Aortic smooth muscle cell (primary cell): ENCODE measurements around the gene LY6G6F. TPM values are rescaled to one million over a fixed set of nuclear protein-coding genes. Genes with fewer than 3 reads are reported as not detected.

ENCODE experiments used
- total RNA-seq: library from RNA; depleted of rRNA; stranded (reverse); fragments of >200 nt; gene quantifications from 2 replicates; pipeline ENCODE4 v1.2.3, GENCODE V29; 2014

Gene LY6G6F, protein sequence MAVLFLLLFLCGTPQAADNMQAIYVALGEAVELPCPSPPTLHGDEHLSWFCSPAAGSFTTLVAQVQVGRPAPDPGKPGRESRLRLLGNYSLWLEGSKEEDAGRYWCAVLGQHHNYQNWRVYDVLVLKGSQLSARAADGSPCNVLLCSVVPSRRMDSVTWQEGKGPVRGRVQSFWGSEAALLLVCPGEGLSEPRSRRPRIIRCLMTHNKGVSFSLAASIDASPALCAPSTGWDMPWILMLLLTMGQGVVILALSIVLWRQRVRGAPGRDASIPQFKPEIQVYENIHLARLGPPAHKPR
- not detected in 2 replicates for total RNA-seq

DNA sequence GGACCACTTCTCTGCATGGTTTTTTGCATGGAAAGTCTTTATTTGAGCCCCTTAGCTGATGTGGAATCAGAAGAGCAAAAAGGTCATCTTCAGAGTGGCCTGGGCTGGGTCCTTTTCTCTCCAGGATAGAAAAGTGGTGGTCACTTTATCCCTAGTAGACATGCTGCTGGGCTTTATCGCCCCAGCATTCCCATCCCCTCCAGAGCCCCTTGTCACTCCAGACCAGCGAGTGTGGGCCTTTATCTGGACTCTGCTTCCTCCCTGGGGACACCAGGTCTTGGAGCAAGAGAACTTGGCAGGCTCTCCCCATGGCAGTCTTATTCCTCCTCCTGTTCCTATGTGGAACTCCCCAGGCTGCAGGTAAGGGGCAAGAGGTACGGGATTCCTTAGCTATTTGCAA lies at the start of gene LY6G6F:
TSS of gene LY6G6F (plus strand) at position 268 of the 400 bp plus-strand sequence. CDS start at position 309, 41 bp downstream.

DNA sequence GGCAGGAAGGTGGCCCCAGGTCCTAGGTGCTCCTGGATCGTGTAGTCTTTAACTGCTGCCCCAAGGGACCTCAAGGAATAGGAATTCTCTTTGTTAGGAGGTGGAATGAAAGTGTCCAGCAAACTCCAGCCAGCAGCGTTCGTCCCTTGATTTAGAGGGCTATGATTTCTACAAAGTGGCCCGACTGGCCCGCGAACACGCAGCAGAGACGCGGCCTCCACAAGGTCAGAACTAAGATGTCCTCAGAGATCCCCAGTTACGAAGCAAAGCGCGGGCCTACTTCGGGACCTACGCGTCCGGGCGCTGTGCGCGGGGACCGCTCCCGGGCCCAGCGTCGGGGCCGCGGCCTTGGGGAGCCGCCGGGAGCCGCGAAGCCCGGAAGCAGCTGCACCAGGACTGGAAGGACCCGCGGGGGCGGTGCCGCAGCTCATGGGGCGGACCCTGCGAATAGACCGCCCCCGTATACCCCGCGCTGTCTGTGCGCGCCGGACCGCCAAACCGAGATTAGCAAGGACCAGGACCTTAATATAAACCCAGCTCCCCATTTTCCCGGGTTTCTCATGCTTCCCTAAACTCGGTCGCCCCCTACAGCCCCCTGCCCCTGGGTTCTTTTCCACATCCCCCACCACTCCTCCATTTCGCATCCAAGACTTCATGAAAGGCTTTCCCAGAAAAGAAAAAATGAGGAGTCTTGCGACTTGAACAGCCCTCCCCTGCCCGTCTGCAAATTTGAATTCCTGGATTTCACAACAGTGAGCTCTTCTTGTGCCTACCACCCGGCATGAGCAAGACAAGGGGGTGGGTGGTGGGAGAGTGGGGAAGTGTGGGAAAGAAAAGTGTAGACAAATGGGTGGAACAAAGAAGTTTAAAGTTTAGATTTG lies 46.0 kb upstream of the LY6G6F start, which contains the start of gene C6orf47:
TSS of gene C6orf47 (minus strand) at position 398 of the 881 bp plus-strand sequence. CDS start 831 bp downstream, outside the sequence.

DNA sequence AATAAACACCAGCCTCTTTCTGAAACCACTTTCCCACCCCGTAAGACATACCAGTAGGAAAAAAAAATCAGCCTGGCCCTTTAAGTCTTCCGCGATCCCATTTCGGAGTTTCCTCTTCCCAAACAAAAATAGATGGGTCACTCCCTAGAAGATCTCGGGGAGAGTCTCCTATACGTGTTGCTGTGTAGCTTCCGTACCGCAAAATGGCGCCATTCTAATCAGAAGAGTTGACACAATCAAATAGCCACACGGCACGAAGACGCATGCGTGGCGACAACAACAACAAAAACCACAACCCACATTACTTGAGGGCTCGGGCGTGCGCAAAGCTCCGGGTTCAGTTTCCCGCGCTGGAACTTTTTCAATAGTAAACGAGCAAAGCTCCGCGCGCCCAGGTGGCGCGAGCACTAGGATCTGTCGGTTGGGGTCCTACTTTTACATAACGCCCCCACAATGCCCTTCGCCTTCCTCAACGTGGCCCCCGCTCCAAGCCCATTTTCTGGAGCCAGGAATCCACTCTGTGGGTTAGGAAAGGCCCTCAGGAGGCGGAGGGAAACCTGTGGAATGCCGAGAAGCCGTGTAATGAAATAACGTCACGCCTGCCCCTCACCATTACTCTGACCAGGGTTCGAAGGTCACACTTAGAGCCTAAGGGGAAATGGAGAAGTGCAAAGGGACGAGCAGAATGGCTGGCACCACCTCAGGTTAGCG lies 41.7 kb upstream of the LY6G6F start, which contains the start of gene GPANK1:
TSS of gene GPANK1 (minus strand) at position 208 of the 711 bp plus-strand sequence. CDS start 519 bp downstream, outside the sequence.

DNA sequence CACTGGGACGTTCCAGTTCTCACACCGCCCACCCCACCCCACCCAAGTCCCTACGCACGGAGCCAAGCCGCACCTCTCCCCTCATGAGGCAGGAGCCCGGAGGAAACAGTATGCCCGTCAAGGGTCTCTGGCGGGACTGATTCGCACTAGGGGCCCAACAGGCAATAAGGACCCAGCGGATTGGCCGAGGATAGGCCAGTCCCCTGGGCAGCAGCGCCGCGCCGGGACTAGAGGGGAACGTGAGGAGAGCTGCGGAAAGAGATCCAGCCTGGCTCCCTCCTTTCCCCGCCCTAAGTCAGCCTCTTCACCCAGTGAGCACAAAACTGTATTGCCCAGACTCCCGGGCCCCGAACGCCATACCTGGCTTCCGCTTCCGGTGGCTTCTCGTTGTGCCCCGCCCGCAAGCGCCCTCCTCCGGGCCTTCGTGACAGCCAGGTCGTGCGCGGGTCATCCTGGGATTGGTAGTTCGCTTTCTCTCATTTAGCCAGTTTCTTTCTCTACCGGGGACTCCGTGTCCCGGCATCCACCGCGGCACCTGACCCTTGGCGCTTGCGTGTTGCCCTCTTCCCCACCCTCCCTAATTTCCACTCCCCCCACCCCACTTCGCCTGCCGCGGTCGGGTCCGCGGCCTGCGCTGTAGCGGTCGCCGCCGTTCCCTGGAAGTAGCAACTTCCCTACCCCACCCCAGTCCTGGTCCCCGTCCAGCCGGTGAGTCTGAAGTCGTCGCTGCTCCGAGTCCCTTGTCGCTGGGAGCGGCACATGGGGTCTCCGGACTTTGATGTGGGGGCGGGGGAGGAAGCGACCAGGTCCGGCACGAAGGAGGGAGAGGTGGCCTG lies 40.9 kb upstream of the LY6G6F start, which contains the start of gene CSNK2B:
TSS of gene CSNK2B (plus strand) at position 580 of the 836 bp plus-strand sequence. CDS start 752 bp downstream, outside the sequence.

DNA sequence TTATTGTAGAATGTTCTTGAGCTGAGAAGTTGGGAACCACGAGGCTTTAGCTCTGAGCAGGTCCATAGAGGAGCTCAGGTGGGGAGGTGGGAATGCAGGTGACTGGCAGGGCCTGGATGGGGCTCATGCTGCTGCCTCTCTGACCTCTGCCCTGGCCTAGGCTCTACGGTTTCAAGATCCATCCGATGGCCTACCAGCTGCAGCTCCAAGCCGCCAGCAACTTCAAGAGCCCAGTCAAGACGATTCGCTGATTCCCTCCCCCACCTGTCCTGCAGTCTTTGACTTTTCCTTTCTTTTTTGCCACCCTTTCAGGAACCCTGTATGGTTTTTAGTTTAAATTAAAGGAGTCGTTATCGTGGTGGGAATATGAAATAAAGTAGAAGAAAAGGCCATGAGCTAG lies 37.0 kb upstream of the LY6G6F start, which contains the start of gene LY6G5B:
TSS of gene LY6G5B (plus strand) at position 301 of the 400 bp plus-strand sequence. CDS start 975 bp downstream, outside the sequence.

DNA sequence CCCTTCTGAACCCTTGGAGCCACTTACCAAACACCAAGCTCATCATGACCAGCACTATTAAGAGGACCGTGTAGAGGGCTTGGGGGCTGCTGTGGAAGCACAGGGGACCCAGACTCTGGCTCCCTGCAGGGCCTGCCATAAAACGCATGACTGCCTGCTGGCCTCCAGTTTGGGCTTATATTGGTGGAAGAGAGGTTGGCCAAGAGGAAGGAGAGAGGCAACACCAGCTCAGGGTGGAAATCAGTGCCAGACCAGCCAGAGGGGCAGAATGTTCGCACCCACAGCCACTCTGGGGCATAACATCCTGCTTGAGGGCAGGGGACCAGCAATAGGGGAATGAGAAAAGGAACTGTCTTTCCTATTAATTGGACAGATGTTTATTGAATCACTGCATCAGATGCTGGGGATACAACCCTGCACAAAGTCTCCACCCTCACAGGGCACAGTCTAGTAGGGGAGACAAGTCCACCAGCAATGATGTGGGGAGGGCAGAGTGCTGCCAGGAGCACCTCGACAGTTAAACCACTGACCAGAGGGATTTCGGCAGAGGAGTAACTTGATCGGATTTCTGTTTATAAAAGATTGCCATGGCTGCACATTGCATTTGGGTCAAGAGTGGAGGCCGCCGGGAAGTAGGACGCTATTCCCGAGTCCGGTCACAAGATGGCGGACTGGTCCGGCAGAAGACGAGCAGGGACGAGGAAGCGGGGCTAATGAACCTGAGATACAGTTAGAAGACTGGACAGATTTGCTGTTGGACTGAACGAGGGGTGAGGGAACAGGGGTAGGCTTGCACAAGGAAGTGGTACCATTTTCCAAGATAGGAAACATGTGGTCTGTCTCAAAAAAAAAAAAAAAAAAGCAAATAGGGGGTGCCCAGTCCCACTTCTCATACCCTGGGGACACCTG lies 26.2 kb upstream of the LY6G6F start, which contains the start of gene LY6G5C:
TSS of gene LY6G5C (minus strand) at position 842 of the 909 bp plus-strand sequence. CDS start at position 148, 694 bp downstream.

DNA sequence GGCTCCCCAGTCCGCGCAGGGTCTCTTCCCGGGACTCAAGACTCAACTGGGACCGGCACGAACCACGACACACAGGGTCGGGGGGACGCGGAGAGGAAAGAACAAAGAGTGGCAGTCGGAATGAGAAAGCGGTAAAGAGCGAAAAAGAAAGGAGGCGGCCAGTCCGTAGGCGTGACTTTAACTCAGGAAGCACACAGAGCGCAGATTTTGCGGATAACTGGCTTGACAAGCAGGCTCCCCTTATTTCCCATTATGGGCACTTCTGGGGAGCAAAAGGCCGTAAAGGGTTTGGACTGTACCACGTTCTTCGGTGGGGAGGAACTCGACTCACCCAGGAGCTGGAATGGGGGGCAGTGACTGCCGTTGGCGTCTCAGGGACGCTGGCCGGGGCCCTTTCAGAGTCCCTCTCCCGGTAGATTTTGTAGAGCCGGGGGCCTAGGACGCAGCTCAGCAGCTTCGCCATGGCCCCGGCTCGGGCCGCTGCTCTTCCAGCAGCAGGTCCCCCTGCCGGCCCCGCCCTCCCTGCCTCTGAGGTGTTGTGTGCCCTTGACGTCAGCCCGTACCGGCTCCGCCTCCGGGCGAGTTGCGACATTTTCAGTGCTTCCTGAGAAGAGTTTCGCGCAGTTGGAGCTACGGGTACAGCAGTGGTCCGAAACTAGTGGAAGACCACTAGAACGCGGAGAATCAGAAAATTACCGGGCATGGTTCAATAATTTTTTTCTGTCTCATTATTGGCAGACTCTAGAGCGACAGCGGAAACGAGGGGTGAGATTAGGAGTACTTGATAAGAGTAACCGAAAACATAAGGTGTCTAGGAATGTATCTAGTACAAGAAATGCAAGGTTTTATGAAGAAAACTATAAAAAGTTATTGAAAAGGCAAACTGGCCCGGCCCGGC lies 3.6 kb upstream of the LY6G6F start, which contains the start of gene ABHD16A:
TSS of gene ABHD16A (minus strand) at position 506 of the 898 bp plus-strand sequence. CDS start at position 463, 43 bp downstream.

DNA sequence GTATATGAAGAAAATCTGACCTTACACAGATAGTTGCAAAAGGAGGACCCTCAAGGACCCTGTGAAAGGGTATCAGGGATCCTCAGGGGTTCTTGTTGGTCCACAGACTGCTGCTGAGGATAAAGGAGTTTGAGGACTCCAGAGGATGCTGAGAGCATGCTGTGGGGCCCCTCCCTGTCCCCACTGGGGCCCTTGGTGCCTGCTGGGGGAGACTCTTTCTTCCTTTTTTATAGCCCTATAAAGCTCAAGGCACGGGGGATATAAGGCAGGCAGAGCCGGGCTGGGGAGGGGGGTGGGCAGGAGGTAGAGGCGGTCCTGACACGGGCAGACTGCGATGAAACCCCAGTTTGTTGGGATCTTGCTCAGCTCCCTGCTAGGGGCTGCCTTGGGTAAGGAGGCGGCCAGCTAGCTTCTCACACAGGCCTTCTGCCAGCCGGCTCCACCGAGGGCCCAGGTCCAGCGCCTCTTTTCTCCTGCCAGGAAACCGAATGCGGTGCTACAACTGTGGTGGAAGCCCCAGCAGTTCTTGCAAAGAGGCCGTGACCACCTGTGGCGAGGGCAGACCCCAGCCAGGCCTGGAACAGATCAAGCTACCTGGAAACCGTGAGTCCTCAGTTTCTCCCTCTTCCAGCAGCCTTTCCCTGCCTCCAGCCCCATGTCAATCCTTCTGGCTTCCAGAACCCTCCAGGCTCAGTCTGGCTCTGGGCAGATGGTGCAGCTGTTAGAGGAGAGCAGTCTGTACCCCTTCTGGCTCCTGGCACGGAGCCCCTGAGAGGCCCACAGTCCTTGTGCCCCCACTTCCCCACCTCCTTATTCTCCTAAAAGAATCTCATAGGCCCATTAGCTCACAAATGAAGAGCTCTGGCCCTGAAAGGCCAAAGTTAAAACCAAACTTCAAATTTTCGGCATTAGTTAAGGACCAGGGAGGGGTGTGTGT lies 8.6 kb downstream of the LY6G6F start, which contains the start of gene LY6G6D:
TSS of gene LY6G6D (plus strand) at position 327 of the 937 bp plus-strand sequence. CDS start at position 335, 8 bp downstream.

DNA sequence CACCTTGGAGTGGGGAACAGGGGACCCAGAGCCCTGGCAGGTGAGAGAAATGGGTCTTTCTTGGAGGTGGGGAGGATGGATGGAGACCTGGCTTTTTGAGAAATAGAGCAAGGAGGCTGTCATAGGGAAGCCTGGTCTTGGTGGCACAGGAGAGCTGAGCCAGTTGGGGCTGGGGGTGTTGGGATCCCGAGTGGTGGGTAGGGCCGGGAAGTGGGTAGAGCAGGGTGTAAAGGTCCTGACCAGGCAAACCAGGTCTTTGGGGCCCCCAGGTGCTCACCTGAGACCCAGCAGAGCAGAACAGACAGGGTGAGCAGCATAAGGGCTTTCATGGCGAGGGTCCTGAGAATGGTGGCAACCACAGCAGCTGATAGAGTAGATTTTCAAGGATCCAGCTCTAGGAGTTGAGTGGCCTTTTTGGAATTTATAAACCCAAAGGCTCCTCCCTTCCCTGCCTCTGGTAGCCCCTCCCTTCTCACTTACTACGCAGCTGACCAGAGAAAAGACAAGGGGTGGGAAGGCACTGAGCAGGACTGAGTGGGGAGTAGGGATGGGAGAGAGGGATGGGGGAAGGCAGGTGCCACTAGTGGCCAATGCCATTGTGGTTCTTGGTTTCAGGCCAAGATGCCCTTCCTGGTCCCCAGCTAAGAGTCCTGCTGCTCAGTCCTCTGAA lies 14.8 kb downstream of the LY6G6F start, which contains the start of gene LY6G6C:
TSS of gene LY6G6C (minus strand) at position 396 of the 670 bp plus-strand sequence. CDS start at position 329, 67 bp downstream.

DNA sequence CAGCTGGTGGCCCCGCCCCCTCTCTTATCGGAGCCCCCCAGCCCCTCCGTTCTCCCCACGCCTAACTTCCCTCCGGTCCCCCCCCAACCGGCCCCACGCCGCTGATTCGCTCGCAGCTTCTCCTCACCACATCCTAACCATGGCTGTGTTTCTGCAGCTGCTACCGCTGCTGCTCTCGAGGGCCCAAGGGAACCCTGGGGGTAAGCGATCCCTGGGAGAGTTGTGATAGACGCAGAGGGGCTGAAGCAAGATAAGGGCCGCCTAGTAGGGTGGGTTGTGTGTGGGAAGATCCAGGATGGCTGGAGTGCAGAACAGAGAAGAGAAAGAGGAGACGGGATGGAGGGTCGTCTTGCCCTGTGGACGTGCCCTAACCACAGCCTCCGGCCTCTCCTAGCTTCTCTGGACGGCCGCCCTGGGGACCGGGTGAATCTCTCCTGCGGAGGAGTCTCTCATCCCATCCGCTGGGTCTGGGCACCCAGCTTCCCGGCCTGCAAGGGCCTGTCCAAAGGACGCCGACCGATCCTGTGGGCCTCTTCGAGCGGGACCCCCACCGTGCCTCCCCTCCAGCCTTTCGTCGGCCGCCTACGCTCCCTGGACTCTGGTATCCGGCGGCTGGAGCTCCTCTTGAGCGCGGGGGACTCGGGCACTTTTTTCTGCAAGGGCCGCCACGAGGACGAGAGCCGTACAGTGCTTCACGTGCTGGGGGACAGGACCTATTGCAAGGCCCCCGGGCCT lies 16.7 kb downstream of the LY6G6F start, which contains the start of gene MPIG6B:
TSS of gene MPIG6B (plus strand) at position 129 of the 735 bp plus-strand sequence. CDS start at position 140, 11 bp downstream.

DNA sequence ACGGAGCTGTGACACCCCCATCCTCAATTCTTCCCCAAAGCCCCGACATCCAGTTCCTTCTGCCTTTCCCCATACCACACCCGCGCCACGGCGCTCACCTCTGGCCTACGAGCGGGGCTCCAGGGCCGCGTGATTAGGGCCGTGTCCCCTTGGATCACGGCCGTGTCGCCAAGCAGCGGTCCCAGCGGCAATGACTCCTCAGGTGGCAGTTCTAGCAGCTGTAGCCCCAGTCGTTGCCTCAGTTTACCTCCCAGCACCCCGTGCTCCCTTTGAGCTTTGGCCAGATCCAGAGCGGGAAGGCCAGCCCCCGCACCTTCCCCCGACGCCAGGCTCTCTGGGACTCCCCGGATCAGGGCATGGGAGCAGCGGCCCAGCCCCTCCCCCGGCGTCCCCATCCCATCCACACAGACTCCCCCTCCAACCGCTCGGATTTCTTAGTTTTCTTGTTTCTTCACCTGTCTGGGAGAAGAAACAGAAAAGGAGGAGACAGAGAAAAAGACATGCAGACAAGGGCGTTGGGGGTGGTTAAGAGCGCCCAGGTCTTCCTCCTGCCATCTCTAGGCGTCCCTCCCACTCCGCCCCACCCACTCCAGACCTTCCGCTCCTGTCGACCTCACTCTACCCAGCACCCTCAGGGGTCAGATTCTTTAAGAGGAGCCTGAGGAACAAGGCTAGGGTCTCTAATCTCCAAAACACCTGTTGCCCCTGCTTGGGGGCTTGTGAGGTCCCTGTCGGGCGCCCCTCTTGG lies 22.3 kb downstream of the LY6G6F start, which contains the start of gene DDAH2:
TSS of gene DDAH2 (minus strand) at position 533 of the 748 bp plus-strand sequence. CDS start at position 395, 138 bp downstream.

DNA sequence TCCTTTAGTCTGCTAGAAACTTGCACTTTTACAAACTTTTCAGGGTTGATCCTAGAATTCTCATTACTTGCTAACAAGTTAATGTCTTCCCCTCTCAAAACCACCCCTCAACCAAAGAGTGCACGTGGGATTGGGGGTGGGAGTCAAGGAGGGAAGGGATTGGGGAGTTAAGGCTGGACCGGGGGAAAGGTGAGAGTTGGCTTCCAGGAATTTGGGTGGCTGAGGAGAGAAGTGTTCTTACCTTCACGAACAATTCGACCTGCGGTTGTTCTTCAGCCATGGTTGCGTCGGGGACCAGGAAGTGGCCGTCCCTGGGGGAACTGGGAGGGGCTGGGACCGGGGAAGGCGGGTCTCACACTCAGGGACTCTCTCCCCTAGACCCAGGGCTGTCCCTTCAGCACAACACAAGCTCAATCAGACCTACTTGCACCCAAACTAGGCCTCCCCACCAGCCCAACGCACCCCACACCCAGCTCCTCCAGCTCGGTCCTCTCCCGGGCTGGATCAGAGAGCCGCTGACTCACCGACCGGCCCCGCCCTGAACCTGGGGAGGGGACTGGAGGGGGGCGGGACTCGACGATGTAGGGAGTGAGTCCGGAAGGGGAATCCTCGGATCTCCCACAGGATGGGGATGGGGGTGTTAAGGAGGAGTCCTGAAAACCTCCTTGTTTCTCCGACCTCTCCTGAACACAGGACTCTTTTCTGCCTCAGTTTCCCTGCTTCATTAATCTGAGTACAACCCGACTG lies 29.5 kb downstream of the LY6G6F start, which contains the start of gene CLIC1:
TSS of gene CLIC1 (minus strand) at position 510 of the 747 bp plus-strand sequence. CDS start at position 280, 230 bp downstream.

DNA sequence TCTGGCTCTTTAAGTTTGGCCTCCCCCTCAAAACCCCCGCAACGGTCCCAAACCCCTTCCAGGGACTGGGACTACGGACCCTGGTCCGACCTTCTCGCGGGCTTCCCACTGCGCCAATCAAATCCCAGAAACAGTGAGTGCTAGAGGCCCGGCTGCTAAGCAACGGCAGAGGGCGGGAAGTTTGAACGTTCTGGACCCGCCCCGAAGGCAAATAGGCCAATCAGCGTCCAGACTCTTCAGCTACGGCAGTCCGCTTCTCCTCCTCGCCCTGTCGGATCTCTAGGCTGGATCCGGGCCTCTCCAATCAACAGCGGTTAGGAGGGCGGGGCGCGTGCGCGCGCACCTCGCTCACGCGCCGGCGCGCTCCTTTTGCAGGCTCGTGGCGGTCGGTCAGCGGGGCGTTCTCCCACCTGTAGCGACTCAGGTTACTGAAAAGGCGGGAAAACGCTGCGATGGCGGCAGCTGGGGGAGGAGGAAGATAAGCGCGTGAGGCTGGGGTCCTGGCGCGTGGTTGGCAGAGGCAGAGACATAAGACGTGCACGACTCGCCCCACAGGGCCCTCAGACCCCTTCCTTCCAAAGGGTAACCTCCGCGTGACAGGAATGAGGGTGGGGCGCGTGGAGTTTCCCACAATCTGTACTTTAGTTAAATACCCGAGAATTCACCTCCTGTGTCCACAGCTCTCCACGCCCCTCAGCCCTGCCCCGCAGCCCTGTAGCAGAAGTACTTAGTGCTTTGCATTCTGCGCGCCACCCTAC lies 33.2 kb downstream of the LY6G6F start, which contains the start of gene MSH5:
TSS of gene MSH5 (plus strand) at position 367 of the 758 bp plus-strand sequence. CDS start 462 bp downstream, outside the sequence.

